ENCODE measurements around the gene SLC12A8.
A peak's percentile ranks its signal among the peaks of the same experiment; 100 is the strongest.

SLC12A8 gene

GRCh38 chr3:125119752-125120378, 92.7 kb downstream of the SLC12A8 start:
- no peak for FAIRE-seq
- no peak for DNase-seq (ENCODE audit: insufficient read length, low spot score)

GRCh38 chr3:125118600-125118999, 93.9 kb downstream of the SLC12A8 start:
- FAIRE-seq (no peak), DNase-seq (ENCODE audit: insufficient read length, low spot score) (no peak)

- DNase-seq (ENCODE audit: insufficient read length, low spot score) (no peak), FAIRE-seq (no peak)
These were observed 94.8 kb downstream of the SLC12A8 start for GRCh38 chr3:125117631-125118191.

GRCh38 chr3:125116311-125117080, 96.1 kb downstream of the SLC12A8 start:
- FAIRE-seq, result no peak
- DNase-seq (ENCODE audit: insufficient read length, low spot score), result peak; percentile 55

GRCh38 chr3:125115640-125116039, 96.9 kb downstream of the SLC12A8 start:
- FAIRE-seq (no peak), DNase-seq (ENCODE audit: insufficient read length, low spot score) (no peak)

GRCh38 chr3:125112981-125113380, 99.6 kb downstream of the SLC12A8 start:
- no peak for DNase-seq (ENCODE audit: insufficient read length, low spot score)
- no peak for FAIRE-seq

- DNase-seq (ENCODE audit: insufficient read length, low spot score) (no peak), FAIRE-seq (no peak)
These were observed 101.6 kb downstream of the SLC12A8 start for GRCh38 chr3:125110876-125111480.

GRCh38 chr3:125110016-125110875, 102.3 kb downstream of the SLC12A8 start:
- DNase-seq (ENCODE audit: insufficient read length, low spot score), result peak; percentile 75
- FAIRE-seq, result peak; percentile 13

GRCh38 chr3:125109536-125109925, 103.0 kb downstream of the SLC12A8 start:
- FAIRE-seq, result no peak
- no peak for DNase-seq (ENCODE audit: insufficient read length, low spot score)

GRCh38 chr3:125108833-125109535, 103.6 kb downstream of the SLC12A8 start:
- DNase-seq (ENCODE audit: insufficient read length, low spot score), result no peak
- no peak for FAIRE-seq

- FAIRE-seq, result no peak
- DNase-seq (ENCODE audit: insufficient read length, low spot score), result no peak
These were observed 104.5 kb downstream of the SLC12A8 start for GRCh38 chr3:125107861-125108567.

GRCh38 chr3:125107363-125107762, 105.2 kb downstream of the SLC12A8 start:
- no peak for FAIRE-seq
- no peak for DNase-seq (ENCODE audit: insufficient read length, low spot score)

GRCh38 chr3:125105116-125105515, 107.4 kb downstream of the SLC12A8 start:
- FAIRE-seq (no peak), DNase-seq (ENCODE audit: insufficient read length, low spot score) (no peak)

- DNase-seq (ENCODE audit: insufficient read length, low spot score) (no peak), FAIRE-seq (no peak)
These were observed 107.9 kb downstream of the SLC12A8 start for GRCh38 chr3:125104639-125105038.

- FAIRE-seq (no peak), DNase-seq (ENCODE audit: insufficient read length, low spot score) (no peak)
These were observed 109.1 kb downstream of the SLC12A8 start for GRCh38 chr3:125103406-125103805.

GRCh38 chr3:125102470-125102869, 110.1 kb downstream of the SLC12A8 start:
- FAIRE-seq, result no peak
- no peak for DNase-seq (ENCODE audit: insufficient read length, low spot score)

- DNase-seq (ENCODE audit: insufficient read length, low spot score) (no peak), FAIRE-seq (no peak)
These were observed 113.8 kb downstream of the SLC12A8 start for GRCh38 chr3:125098611-125099291.

- DNase-seq (ENCODE audit: insufficient read length, low spot score) (no peak), FAIRE-seq (no peak)
These were observed 121.9 kb downstream of the SLC12A8 start for GRCh38 chr3:125090649-125091048.
